ENCODE data around the gene TBC1D7.

TBC1D7 gene

DNA sequence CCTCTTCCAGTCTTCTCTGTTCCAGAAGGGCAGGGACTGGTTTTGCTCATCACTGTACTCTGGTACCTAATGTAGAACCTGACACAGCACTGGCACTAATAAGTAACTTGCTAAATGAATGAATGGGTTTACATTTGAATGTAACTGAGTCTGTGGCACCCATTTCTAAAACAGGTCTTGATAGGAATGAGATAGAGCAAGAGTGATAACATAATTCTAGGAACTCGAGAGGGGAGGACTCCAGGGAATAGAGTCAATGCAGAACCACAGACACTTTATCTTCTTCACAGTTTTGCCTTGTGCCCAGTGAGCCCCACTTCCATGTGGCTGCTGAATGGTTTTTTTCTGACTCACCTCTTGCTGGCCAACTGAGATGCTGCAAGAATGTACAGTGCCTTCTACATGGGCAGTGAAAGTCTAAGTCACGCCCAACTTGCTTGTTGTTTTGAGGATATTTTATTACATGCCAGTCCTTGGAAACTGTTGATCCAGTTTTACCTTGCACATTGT lies 61.1 kb downstream of the TBC1D7 start:
- no peak for DNase-seq

DNA sequence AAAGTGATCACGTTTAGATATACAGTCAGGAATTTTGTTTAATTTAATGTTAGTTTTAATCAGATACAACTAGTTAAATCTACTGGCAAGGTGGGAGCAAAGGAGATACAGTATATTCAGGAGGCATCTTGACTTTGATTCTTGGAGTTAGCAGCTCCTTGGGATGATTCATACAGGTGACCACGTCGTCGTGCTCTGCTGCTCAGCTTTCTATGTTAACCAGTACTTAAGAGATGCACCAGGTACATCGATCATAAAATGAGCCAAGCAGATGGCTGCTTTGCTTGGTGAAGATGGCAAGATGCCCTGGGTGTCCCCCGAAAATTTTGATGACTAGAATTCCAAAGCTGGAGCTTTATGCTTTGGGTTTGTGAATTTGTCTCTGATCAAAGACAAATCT lies 64.7 kb downstream of the TBC1D7 start:
- no peak for DNase-seq

DNA sequence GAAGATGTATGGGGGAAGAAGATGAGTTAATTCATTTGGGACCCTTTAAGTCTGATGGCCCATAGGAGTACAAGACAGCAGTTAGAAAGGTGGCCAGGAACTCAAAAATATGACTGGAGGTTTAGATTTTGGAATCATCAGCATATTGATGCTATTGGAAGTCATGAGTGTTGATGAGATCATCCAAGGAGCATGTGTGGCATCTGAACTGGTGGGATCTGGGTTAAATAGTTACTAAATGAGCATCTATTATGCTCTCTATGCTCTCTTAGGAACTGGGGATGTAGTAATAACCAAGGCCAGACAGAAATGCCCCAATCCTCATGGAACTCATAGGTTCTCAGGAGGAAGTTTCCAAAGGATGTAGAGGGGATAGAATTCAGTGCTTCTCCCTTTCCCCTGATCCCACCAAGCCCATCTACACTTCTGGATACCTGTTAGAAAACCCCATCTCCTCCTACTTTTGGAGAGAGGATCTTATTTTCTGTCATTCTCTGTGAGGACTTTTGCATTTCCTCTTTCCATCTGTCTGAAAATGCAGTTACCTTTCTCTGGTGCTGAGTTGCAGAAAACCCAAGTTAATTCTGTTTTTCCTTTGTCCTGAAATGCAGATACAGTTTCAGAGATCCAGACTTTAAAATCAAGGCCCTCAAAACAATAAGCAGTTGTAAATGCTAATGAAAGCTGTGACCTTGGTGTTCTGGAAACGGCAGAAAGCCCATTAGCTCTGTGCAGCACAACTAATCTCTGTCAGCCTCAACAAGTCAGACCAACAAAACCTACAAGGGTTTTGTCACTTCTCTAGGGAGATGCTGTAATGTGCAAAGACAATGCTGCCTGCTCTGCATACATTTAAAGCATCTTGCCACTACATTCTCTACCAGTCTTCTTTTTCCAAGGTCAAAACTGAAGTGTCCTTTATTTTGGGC lies 65.8 kb downstream of the TBC1D7 start:
- DNase-seq = no peak

DNA sequence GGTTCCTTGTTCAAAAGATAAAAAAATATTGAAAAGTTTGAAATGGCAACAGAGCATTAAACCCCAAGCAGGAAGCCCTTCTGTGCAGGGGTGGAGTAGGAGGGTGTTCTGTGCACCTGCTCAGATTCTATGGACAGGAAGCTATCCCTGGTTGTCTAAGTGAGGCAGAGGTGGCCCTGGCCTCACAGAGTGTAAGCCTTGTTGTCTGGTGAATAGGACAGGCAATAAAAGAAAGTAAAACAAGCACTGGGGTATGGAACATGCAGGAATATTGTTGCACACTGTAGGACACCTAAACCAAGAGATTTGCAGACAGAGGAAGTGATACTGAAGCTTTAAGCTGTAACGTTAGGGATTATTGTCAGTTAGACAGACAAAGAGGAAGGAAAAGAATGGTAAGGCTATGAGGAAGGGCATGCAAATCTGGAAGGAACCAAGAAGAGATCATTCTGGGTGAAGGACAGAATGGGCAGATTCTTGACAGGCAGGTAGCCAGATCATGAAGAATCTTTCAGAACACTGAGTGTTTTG lies 66.8 kb downstream of the TBC1D7 start:
- DNase-seq = no peak

DNA sequence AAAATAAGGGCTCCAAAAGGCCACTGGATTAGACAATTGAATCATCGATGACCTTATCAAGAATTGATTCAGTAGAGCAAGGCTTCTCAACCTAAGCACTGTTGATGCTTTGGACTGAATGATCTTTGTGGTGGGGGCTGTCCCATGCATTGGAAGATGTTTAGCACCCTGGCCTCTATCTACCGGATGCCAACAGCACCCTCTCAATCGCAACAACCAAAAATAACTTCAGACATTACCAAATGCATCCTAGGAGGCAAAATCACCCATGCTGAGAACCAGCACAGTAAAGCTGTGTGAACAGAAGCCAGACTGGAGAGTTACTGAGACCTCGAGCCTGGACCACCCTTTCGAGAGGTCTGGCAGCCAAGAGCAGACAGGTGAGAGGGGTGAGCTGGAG lies 67.5 kb downstream of the TBC1D7 start:
- DNase-seq = no peak

DNA sequence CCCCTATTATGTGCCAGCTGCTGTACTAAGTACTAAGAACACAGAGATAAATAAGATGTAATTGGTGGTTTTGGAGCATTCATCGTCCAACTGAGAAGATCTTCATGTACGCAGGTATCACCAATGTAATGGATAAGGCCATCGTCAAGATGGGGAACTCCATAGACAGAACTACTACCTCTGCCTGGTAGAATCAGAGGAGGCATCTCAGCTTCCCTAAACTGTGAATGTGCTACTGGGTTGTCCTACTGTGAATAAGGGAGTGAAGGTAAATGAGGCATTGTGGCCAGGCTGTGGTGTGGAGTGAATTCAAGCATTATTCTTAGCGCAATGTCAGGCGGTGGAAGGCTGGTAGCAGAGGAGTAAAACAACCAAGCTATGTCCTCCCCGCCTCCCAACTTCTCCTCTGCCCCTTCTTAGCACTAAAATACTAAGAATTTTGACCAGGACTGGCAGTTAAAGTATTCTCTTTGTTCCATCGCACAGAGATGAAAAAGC lies 68.2 kb downstream of the TBC1D7 start:
- DNase-seq = no peak

DNA sequence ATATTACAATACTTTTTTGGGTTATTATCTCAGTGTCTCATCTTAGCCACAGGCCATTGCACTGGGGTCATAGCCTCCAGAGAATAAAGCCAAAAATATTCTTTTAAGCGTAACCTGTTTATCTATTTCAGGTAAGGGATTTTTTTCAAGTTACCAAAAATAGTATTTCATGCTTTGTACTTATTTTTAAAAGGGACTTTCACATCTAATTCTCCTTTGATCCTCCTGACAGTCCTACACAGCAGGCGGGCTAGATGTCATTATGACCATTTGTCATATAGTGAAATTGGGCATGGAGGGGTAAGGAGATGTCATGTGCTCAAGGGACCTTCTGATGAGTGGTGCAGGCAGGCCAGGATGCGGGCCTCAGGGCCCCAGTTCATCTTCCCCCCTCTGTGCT lies 68.9 kb downstream of the TBC1D7 start:
- DNase-seq = no peak

DNA sequence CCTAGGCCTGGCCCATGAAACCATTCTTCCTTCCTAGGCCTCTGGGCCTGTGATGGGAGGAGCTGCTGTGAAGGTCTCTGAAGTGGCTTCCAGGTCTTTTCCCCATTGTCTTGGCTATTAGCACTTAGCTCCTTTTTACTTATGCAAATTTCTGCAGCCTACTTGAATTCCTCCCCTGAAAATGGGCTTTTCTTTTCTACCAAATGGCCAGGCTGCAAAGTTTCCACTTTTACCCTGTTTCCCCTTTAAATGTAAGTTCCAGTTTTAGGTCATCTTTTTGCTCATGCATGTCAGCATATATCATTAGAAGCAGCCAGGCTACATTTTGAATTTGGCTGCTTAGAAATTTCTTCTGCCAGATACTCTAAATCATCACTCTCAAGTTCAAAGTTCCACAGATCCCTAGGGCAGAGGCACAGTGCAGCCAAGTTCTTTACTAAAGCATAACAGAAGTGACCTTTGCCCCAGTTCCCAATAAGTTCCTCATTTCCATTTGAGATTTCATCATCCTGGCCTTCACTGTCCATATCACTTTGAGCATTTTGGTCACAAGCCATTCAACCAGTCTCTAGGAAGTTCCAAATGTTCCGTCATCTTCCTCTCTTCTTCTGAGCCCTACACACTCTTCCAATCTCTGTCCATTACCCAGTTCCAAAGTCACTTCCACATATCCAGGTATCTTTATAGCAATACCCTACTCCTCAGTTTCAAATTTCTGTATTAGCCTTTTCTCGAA lies 71.9 kb downstream of the TBC1D7 start:
- no peak for DNase-seq
